ENCODE measurements around the gene KLHL26.

KLHL26 gene

GRCh38 chr19:18603255-18603957, 33.4 kb upstream of the KLHL26 start:
- DNase-seq = no peak

DNA sequence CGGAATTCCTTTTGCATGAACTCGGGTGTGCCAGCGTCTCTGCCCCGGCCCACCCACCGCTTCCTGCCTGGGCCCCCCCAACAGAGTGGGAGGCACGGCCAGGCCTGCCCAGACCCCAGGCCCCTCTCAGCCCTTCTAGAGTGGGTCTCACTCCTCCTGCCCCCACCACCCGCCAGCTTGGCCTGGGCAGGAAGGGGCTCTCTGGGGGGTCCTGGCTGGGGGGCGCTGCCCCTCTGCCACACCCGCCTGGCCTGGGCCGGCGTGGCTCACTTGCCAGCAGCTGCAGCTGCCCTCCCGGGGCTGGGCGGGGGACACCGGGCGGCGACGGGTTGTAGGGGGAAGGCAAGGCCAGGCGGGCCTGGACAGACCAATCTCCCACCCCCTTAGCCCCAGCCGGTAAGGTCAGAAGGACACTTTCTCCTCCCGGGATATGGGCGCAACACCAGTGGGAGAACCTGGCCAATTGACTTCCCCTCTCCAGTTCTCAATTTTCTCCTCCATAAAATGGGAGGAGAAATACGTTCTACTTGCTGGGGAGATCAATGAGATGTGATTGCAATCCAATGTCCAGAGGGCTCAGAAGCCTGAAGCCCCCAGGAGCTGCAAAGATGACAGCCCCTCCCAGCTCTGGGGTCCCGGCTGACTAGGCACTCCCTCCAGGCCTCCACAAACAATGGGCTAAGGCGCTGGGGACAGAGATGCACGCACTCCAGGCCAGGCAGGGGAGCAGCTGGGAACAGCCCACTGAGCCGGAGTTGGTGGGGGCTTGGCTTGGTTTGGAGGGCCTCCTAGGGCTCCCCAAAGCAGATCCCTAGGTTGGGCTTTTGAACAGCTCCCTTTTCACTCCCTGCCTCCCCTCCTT, 32.6 kb upstream of the KLHL26 start:
- no peak for DNase-seq

DNA sequence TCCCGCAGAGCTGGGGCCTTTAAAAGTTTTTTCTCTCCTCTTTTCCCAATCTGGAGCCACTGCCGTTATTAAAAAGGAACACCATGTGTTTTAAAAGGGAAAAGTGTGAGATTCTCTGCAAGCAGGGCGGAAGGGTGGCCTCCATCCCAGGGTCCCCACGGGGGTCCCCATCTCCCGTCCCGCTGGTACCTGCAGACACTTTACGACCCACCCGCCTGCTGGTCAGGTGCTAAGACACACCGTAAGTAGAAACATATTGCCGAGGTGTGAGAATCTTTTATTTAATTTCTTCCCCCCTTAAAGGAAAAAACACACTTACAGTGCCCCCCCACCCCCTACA, 32.0 kb upstream of the KLHL26 start:
- no peak for DNase-seq

DNA sequence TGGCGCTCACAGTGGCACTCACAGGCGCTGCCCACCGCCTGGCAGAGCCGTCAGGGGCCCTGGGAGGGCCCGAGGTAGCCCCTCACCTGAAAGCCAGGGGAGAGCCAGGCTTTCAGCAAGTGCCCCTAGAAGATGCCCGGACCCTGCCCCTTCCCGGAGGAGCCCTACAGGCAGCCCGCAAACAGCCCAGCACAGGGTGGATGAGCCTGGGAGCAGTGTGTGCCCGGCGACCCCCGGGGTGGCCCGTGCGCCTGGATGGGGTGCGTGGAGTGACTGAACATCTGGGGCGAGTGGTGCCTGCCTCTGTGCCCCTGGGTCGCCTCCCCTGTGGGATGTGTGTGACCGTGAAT, 31.7 kb upstream of the KLHL26 start:
- DNase-seq = no peak

DNA sequence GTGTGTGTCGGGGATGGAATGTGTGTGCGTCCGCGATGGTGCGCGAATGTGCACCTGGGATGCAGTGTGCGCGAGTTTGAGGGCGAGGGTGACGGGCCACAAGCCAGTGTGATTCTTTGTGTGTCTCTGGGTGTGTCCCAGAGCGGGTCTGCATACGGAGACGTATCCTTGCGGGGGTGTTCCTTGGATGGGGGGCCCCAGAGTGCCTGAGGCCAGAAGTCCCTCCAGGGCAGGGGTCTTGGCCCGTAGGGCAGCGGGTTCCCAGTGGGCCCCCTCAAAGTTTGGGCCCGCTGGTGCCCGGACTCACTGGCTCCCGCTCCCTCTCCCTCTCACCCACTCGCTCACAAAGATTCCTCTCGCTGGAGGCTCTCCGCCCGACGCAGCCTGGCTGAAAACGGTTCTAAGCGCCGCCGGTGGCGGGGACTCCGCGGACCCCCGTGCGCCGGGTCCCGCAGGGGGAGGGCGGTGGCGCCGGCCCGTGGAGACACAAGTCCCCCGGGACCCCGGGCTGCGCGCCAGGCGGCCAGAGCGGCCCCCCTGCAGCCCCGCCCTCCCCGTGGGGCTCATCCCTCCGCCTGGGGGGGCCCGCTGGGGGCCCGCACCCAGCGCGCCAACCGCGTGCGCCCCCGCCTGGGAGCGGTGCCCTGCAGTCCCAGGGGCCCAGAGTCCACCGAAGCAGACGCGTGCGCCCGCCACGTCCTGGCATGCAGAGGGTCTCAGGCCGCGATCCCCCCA, 31.1 kb upstream of the KLHL26 start:
- no peak for DNase-seq

DNA sequence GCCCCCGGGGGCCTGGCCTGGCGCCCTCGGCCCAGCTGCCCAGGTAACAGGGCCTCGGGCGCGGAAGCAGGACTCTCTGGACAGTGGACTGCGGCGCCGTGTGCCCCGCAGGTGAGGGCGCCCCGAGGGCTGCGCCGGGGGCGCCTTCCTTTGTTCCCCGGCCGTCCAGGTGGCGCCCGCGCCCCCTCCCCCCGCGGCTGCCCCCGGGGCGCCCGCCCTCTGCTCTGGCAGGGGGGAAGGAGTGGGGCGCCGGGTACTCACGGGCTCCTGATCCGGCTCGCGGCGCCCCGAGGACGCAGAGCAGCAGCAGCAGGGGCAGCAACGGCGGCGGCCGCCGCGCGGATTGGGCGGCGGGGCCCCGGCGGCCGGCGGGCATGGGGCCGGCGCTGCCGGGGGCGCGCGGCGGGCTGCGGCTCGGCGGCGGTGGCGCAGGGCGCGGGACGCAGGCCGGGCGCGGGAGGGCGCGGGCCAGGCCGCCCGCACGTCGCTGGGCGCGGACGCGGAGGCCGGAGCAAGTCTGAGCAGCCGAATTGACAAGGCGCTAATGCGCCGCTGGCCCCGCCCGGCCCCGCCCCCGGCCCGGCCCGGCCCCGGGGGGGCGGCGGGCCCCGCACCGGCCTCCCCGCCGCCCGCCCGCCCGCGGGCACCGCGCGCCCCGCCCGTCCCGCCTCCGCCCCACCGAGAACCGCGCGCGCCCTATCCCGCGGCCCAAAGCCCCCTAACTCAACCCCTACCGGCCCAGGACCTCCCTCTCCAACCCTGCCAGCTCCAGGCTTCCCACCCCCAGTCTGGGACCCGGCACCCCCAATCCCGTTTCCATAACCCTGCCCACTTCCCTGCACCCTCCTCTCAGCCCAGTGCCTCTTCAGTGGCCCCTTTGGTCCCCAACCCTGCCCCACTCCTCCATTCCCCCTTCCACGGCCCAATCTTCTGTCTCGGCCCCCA, 30.3 kb upstream of the KLHL26 start, which contains the start of gene CRLF1:
TSS of gene CRLF1 (minus strand) at position 519 of the 945 bp plus-strand sequence. CDS start at position 376, 143 bp downstream.
- DNase-seq = no peak

DNA sequence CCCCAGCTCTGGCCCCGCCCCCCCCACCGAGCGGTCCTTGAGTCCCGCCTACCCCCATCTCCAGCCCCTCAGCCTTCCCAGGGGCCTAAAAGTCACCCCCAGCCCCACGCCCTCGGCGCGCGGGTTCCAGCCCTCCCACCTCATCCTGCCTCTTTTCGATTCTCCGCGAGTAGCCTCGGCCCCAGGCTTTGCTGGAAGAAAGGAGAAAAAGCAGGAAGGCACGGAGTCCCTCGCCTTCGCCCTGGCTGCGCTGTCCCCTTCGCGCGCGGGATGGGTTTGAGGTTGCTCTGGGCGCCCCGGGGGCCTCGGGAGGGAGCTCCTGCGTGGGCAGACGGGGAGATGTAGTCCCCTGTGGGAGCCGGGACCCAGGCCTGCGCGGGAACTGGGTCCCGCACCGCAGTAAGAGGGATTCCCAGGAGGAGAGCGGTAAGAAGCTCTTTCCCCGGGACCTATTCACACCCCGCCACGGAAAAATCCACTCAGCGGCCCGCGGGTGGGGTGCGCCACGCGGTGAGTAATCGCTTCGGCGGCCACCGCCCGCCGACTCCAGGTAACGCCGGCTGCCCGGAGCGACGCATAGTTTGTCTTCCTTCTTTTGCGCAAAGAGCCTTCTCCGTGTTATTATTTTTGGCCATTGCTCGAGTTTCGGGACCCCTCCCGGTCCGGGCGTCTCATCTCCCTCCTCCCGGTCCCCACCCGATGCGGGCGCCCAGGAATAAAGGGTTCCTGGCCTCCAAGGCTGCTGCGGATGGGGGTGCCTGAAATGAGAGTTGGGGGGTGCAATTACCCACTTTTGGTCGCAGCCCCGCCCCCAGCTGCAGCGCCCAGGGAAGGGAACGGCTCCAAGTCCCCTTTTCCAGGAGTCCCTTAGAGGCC, 29.4 kb upstream of the KLHL26 start:
- DNase-seq = no peak

GRCh38 chr19:18608102-18608804, 28.6 kb upstream of the KLHL26 start:
- no peak for DNase-seq

- no peak for DNase-seq
Measured at GRCh38 chr19:18608805-18609716, 27.8 kb upstream of the KLHL26 start.

DNA sequence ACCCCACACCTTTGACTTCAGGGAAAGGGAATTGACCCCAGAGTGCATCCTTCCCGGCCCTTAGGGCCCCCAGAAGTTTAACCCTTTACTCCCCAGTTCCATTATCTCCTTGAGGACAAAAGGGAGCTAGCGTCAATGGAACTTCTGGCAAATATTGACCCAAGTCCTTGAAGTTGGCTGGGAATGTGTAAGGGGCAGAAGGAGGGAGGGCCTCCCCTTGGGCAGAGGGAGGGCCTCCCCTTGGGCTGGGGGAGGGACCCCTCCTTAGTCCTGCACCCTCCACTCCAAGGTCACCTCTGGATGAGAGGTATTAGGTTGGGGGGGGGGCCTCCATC, 27.1 kb upstream of the KLHL26 start:
- no peak for DNase-seq

- DNase-seq = no peak
Measured at GRCh38 chr19:18610245-18610555, 26.6 kb upstream of the KLHL26 start.

GRCh38 chr19:18610556-18611326, 26.1 kb upstream of the KLHL26 start:
- DNase-seq = no peak

- no peak for DNase-seq
Measured at GRCh38 chr19:18611327-18612050, 25.3 kb upstream of the KLHL26 start.

DNA sequence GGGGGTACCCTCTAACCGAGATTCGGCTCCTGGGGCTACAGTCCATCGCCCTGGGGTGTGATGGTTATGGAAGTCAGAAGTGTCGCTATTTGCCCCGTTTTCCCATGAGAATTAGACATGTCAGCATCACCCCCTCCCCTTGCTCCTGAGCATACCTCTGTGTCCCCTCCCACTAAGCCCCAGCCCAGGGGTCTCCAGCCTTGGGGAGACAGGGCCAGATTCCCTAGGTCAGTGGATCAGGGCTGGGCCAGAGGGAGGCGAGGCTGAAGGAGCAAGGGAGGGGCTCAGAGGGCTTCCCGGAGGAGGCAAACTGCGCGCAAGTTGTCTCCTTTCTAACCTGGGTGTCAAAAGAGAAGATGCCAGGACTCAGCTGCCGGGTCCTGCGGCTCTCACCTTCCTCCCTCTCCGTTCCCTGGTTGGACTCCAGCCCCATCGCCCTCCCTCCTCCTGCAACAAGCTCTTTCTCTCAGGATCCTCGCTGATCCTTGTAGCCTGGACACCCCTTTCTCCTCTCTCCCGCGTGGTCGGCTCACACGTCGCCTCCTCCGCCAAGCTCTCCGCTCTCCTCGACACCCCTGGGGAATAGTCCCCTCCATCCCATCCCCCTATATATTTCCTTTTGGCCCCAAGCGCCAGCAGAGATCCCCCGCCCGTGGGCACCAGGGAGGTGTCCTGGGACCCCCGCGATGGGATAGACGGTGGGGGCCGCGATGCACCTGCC, 24.6 kb upstream of the KLHL26 start:
- DNase-seq = no peak

DNA sequence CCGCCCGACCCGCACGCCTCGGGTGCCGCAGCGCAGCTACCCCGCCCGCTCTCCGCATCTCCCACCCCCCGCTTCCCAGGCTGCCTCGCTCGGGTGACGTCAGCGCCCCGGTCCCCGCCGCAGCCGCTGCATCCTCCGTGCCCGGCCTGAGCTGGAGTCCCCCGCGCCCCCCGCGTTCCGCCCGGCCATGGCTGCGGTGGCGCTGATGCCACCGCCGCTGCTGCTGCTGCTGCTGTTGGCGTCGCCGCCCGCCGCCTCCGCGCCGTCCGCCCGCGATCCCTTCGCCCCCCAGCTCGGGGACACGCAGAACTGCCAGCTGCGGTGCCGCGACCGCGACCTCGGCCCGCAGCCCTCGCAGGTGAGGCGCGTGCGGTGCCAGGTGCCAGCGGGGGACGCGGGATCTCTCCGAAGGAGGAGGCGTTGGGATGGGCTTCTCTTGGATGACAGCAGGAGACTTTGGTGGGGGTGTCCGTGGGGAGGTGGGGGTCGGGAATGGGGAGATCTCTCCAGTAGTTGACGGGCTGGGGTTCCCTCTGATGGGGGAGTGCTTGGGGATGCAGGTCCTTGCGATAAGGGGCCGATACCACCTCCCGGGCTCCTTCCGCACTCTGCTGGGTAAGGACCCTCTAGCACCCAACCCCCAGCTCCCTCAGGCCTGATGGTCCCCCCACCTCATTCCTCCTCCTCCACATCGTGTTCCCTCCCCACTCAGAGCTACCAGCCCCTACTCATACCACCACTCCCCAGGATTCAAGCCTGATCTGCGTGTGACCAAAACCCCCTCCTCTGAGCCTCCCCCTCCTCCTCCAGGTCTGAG, 23.8 kb upstream of the KLHL26 start, which contains the start of gene TMEM59L:
TSS of gene TMEM59L (plus strand) at position 99 of the 817 bp plus-strand sequence. CDS start at position 188, 89 bp downstream.
- DNase-seq = no peak

DNA sequence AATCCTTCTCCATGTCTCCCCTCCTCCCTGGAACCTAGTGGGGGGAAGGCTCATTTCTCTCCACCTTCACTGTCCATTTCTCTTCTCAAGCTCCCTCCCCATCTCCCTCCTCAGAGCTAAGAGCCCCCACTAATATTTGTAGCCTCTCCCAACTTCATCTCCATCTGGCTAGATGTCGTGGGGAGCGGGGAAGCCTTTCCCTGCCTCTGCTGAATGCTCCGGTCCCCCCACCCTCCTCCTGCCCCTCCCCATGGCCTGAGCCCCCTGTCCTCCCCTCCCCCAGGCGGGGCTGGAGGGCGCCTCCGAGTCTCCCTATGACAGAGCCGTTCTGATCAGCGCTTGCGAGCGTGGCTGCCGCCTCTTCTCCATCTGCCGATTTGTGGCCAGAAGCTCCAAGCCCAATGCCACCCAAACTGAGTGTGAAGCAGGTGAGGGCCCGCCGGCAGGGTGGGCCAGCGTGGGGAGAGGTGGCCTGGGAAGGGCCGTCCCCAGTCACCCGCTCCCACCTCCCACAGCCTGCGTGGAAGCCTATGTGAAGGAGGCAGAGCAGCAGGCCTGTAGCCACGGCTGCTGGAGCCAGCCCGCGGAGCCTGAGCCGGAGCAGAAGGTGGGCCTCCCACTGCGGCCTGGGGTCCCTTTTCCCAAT, 23.1 kb upstream of the KLHL26 start:
- no peak for DNase-seq

Data from NCI-H774 (cell line).